Embryonic facial prominence (tissue), 1 donor: Measurements from ENCODE around the gene CSGALNACT2.

Experiments
- DNase-seq: peaks from one replicate; pipeline ENCODE4 v3.0.0-alpha.2; 2016; ENCODE audit errors: extremely low spot score

Gene CSGALNACT2

DNA sequence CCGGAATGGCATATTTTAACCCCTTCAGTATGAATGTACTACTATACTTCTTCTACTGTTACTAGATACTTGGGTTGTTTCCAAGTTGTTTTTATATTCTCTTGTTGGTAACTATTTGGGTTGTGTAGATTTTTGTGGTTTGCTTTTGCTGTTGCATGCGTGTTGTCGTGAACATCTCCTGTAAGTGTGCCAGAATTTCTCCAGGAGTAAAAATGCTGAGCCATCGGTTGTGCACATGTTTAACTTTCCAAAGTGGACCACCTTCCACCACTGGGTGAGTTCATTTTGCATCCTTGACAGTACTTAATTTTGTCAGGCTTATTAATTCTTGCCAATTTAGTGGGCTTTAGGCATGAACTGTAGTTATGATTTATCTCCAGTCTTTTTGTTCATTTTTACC lies 47.9 kb downstream of the CSGALNACT2 start:
- no peak for DNase-seq

GRCh38 chr10:43187213-43187612 lies 49.0 kb downstream of the CSGALNACT2 start:
- no peak for DNase-seq

DNA sequence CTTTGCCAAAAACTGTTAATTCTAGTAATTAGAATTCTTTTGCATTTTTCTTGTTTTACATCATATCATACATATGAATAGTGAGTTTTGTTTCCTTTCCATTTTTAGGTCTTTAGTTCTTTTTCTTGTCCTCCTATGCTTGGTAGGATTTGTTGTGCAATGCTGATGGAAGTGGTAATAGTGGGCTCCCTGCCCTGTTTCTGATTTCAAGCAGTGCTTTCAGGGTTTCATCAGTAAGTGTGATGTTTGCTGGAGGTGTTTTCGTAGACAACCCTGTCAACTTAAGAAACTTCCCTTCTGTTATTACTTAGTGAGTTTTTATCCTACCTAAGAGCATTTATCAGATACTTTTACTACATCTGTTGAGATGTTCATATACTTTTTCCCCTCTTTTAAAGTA lies 50.5 kb downstream of the CSGALNACT2 start:
- no peak for DNase-seq

- DNase-seq: no peak
These were observed 52.0 kb downstream of the CSGALNACT2 start for GRCh38 chr10:43190289-43190688.

- no peak for DNase-seq
These were observed 52.5 kb downstream of the CSGALNACT2 start for GRCh38 chr10:43190775-43191174.

- DNase-seq: no peak
These were observed 54.6 kb downstream of the CSGALNACT2 start for GRCh38 chr10:43192884-43193283.

DNA sequence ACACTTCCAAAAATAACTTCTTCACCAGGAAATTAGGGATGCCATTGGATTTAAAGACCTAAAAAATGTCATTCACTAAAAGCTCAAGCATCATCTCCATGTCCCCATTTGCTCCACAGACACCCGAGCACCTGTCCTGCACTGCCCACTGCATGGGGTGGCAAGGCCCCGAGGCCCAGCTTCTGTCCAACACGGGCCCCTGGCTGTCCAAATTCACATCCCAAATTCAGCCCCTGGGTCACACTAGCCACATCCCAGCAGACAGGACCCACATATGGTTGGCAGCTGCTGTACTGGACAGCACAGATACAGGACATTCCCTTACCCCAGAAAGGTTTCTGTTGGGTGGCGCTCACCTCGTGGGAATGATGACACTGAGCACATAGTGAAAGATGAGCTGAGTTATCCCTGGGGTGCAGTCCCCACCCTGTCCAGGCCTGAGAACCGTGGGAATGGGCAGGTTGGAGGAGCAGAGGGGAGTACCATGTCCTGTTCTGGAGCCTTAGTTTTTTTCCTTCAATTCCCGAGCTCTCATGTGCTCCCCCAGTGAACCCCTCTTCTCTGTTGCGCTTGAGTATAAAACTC lies 55.3 kb downstream of the CSGALNACT2 start:
- no peak for DNase-seq

DNA sequence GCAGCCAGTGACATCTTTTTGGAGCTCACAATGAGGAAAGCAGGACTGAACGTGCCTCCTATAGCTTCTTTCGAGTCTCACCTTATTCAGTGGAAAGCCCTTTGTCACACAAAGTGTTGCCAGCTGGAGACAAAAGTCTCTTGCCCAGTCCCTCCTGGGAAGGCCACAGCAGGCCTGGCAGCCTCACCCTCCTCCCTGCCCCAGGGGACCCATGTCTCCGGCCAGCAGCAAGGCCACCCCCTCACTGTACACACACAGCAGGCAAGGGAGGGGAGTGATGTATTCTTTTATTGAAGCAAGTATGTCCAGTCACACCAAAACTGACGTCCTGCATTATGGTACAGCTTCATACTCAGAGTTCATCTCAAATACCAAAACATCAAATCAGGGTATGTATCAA lies 56.0 kb downstream of the CSGALNACT2 start:
- DNase-seq: no peak

- DNase-seq: no peak
These were observed 56.6 kb downstream of the CSGALNACT2 start for GRCh38 chr10:43194859-43195258.

GRCh38 chr10:43195557-43195956 lies 57.3 kb downstream of the CSGALNACT2 start:
- DNase-seq: no peak

- DNase-seq: no peak
These were observed 58.1 kb downstream of the CSGALNACT2 start for GRCh38 chr10:43196131-43196980.

- DNase-seq: no peak
These were observed 59.0 kb downstream of the CSGALNACT2 start for GRCh38 chr10:43196981-43197833.

- DNase-seq: no peak
These were observed 59.8 kb downstream of the CSGALNACT2 start for GRCh38 chr10:43197834-43198681.

GRCh38 chr10:43198682-43199005 lies 60.4 kb downstream of the CSGALNACT2 start:
- DNase-seq: no peak

- DNase-seq: no peak
These were observed 60.9 kb downstream of the CSGALNACT2 start for GRCh38 chr10:43199088-43199683.

GRCh38 chr10:43199684-43200537 lies 61.7 kb downstream of the CSGALNACT2 start:
- DNase-seq: no peak

GRCh38 chr10:43200538-43201390 lies 62.5 kb downstream of the CSGALNACT2 start:
- no peak for DNase-seq

DNA sequence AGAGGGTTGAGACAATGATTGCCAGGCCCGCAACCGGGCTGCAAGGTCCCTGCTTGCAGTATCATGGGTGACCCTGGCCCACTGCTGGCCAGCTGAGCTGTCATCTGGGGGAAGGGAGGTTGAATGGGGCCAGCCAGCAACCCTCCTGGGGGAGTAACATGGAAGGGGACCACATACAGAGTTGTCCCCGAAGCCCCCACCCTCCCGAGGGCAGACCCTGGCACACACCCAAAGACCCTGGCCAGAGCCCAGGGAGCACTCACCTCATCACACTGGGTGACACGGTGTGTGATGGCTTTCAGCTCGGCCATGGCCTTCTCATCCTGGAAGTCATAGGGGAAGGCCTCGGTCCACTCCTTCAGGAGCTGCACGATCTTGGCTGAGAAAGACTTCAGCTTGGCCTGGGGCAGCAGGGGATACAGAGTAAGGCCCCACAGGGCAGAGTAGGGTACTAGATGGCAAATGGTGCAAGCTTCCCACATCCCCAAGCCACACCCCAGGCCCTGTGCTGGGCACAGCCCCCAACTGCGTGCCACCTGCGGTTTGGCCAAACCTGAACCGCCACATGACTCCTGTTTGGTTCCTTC lies 63.4 kb downstream of the CSGALNACT2 start:
- no peak for DNase-seq

- DNase-seq: no peak
These were observed 64.0 kb downstream of the CSGALNACT2 start for GRCh38 chr10:43202224-43202656.
